ENCODE measurements around the gene AP2A2. TPM values are rescaled to one million over a fixed set of nuclear protein-coding genes. Genes with fewer than 3 reads are reported as not detected.

The AP2A2 gene
- total RNA-seq, 1 experiment from 2014 or later, result 123 TPM

GRCh38 chr11:884578-885070 lies 41.0 kb upstream of the AP2A2 start:
- H3K27me3 ChIP-seq (ENCODE audit: control insufficient read depth, insufficient read depth, low read length), result no peaks in the 10 kb centered on the region
- no peaks in the 10 kb centered on the region for H3K9me3 ChIP-seq (ENCODE audit: control insufficient read depth, insufficient read depth, low read depth, low read length)
- CTCF ChIA-PET, result no interaction called here
- TF ChIP-seq TCF7L2 (IDR thresholded peaks at IDR 0.05; ENCODE audit: low read depth, low read length) (no peak), POLR2AphosphoS5 (IDR thresholded peaks at IDR 0.05; ENCODE audit: low read depth, low read length) (no peak), SIN3A (IDR thresholded peaks at IDR 0.05; ENCODE audit: borderline replicate concordance, insufficient read depth, low read depth, low read length) (no peak)
- TF ChIP-seq, protein P1, sequence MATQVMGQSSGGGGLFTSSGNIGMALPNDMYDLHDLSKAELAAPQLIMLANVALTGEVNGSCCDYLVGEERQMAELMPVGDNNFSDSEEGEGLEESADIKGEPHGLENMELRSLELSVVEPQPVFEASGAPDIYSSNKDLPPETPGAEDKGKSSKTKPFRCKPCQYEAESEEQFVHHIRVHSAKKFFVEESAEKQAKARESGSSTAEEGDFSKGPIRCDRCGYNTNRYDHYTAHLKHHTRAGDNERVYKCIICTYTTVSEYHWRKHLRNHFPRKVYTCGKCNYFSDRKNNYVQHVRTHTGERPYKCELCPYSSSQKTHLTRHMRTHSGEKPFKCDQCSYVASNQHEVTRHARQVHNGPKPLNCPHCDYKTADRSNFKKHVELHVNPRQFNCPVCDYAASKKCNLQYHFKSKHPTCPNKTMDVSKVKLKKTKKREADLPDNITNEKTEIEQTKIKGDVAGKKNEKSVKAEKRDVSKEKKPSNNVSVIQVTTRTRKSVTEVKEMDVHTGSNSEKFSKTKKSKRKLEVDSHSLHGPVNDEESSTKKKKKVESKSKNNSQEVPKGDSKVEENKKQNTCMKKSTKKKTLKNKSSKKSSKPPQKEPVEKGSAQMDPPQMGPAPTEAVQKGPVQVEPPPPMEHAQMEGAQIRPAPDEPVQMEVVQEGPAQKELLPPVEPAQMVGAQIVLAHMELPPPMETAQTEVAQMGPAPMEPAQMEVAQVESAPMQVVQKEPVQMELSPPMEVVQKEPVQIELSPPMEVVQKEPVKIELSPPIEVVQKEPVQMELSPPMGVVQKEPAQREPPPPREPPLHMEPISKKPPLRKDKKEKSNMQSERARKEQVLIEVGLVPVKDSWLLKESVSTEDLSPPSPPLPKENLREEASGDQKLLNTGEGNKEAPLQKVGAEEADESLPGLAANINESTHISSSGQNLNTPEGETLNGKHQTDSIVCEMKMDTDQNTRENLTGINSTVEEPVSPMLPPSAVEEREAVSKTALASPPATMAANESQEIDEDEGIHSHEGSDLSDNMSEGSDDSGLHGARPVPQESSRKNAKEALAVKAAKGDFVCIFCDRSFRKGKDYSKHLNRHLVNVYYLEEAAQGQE (IDR thresholded peaks at IDR 0.05; ENCODE audit: insufficient read depth in 1 of 2, low read depth in 2 of 2, low read length in 1 of 2), result no peak
- TF ChIP-seq, protein P2, sequence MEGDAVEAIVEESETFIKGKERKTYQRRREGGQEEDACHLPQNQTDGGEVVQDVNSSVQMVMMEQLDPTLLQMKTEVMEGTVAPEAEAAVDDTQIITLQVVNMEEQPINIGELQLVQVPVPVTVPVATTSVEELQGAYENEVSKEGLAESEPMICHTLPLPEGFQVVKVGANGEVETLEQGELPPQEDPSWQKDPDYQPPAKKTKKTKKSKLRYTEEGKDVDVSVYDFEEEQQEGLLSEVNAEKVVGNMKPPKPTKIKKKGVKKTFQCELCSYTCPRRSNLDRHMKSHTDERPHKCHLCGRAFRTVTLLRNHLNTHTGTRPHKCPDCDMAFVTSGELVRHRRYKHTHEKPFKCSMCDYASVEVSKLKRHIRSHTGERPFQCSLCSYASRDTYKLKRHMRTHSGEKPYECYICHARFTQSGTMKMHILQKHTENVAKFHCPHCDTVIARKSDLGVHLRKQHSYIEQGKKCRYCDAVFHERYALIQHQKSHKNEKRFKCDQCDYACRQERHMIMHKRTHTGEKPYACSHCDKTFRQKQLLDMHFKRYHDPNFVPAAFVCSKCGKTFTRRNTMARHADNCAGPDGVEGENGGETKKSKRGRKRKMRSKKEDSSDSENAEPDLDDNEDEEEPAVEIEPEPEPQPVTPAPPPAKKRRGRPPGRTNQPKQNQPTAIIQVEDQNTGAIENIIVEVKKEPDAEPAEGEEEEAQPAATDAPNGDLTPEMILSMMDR (IDR thresholded peaks at IDR 0.05), result no peak
- ATAC-seq, result no peak
- POLR2A ChIA-PET, result no interaction called here
- BruUV-seq (replicated peaks), result no TSS peak
- H3K36me3 ChIP-seq (ENCODE audit: control insufficient read depth, insufficient read depth, low read length), result no peaks in the 10 kb centered on the region
- in situ Hi-C loops (cut with HindIII; ENCODE audit: low pct_unique_long_range_greater_than_20kb, low sequenced_read_pairs), result no loop called here
- no peak overlapping the region for H3K27ac ChIP-seq (ENCODE audit: low read length)
- H3K4me3 ChIP-seq (ENCODE audit: low read depth in 2 of 2, low read length in 2 of 2), result no peak overlapping the region
- no peaks in the 10 kb centered on the region; the same call in 1 of the 2 replicates for H3K4me1 ChIP-seq (ENCODE audit: control insufficient read depth, insufficient read depth, low read length)
- intact Hi-C loops (cut with micrococcal nuclease; ENCODE audit: unreplicated experiment), result no loop called here
- no peak for DNase-seq (ENCODE audit: low read depth, low spot score)

GRCh38 chr11:886568-886967 lies 39.1 kb upstream of the AP2A2 start:
- CTCF ChIA-PET, result no interaction called here
- TF ChIP-seq, protein P1 (IDR thresholded peaks at IDR 0.05; ENCODE audit: insufficient read depth in 1 of 2, low read depth in 2 of 2, low read length in 1 of 2), result no peak
- TF ChIP-seq, protein P2 (IDR thresholded peaks at IDR 0.05), result no peak
- TF ChIP-seq POLR2AphosphoS5 (IDR thresholded peaks at IDR 0.05; ENCODE audit: low read depth, low read length) (no peak), SIN3A (IDR thresholded peaks at IDR 0.05; ENCODE audit: borderline replicate concordance, insufficient read depth, low read depth, low read length) (no peak), TCF7L2 (IDR thresholded peaks at IDR 0.05; ENCODE audit: low read depth, low read length) (no peak)
- H3K4me3 ChIP-seq (ENCODE audit: low read depth in 2 of 2, low read length in 2 of 2), result no peak overlapping the region
- intact Hi-C loops (cut with micrococcal nuclease; ENCODE audit: unreplicated experiment) (no loop called here), in situ Hi-C loops (cut with HindIII; ENCODE audit: low pct_unique_long_range_greater_than_20kb, low sequenced_read_pairs) (no loop called here)
- H3K36me3 ChIP-seq (ENCODE audit: control insufficient read depth, insufficient read depth, low read length), result no peaks in the 10 kb centered on the region
- DNase-seq (ENCODE audit: low read depth, low spot score), result no peak
- no peak overlapping the region for H3K27ac ChIP-seq (ENCODE audit: low read length)
- POLR2A ChIA-PET, result no interaction called here
- no peaks in the 10 kb centered on the region for H3K9me3 ChIP-seq (ENCODE audit: control insufficient read depth, insufficient read depth, low read depth, low read length)
- no peak for ATAC-seq
- TSS peak; percentile 35 for BruUV-seq (replicated peaks)
- no peaks in the 10 kb centered on the region for H3K27me3 ChIP-seq (ENCODE audit: control insufficient read depth, insufficient read depth, low read length)
- H3K4me1 ChIP-seq (ENCODE audit: control insufficient read depth, insufficient read depth, low read length), result peaks cover 3% of the 10 kb centered on the region
